PFSK-1 (cell line): Measurements from ENCODE around the gene SNX10.

Source experiments
- FOXP2 ChIP-seq: optimal IDR thresholded peaks from 2 replicates; pipeline ENCODE3; 2011; ENCODE audit warnings: borderline replicate concordance, control low read depth, inconsistent platforms; ENCODE audit not compliant: insufficient read depth; ENCODE audit errors: extremely low read length, extremely low read depth
- POLR2AphosphoS5 ChIP-seq: IDR thresholded peaks from 2 replicates; pipeline ENCODE4 v1.6.1; 2012; ENCODE audit warnings: low read depth, mild to moderate bottlenecking, control low read depth, low read length, moderate library complexity
- REST ChIP-seq, 2 experiments: IDR thresholded peaks; 2 replicates each; pipeline versions ENCODE4 v1.6.1 to v1.8.0; 2011 to 2012; ENCODE audit warnings: low read depth in 2 of 2, low read length in 2 of 2, control low read depth in 1 of 2, inconsistent platforms in 1 of 2, mild to moderate bottlenecking in 1 of 2, moderate library complexity in 1 of 2; ENCODE audit not compliant: insufficient read depth in 1 of 2
- SIN3A ChIP-seq: IDR thresholded peaks from 2 replicates; pipeline ENCODE4 v1.6.1; 2012; ENCODE audit warnings: mild to moderate bottlenecking, low read length, moderate library complexity, borderline replicate concordance; ENCODE audit not compliant: insufficient read depth
- TAF1 ChIP-seq: IDR thresholded peaks from 2 replicates; pipeline ENCODE4 v1.6.1; 2012; ENCODE audit warnings: low read length, control low read depth, borderline replicate concordance; ENCODE audit not compliant: insufficient read depth

DNA sequence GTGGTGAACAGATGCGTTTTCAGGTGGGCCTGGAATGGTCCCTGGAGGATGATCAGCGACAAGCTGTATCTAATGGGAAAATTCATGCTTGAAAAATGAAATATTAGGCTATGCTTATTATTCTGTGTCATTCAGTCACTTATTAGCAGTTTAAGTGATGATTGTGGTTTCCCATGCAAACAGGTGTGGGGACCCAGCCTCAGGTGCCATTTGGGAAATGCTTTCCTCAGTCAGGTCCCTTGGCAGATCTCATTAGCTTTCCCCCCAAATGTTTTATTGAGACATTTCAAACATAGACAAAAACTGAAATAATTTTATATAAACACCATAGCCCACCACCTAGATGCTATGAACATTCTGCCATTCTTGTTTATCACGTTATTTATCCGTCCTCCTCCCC is 411 bp upstream of the SNX10 start:
- no peak for TF ChIP-seq REST (IDR thresholded peaks at IDR 0.05; ENCODE audit: insufficient read depth in 1 of 2, low read depth in 2 of 2, low read length in 2 of 2)
- TF ChIP-seq TAF1: no peak
- no peak for TF ChIP-seq POLR2AphosphoS5
- no peak for TF ChIP-seq FOXP2
- no peak for TF ChIP-seq SIN3A
